ENCODE data around the gene CACFD1. TPM values are rescaled to one million over a fixed set of nuclear protein-coding genes. Genes with fewer than 3 reads are reported as not detected.

The CACFD1 gene
- total and polyA plus RNA-seq, 2 experiments from 2014 or later: 61.7 to 64.0 TPM

GRCh38 chr9:133494636-133495326 is 35.0 kb downstream of the CACFD1 start:
- peaks cover 6% of the 10 kb centered on the region for H3K4me1 ChIP-seq (ENCODE audit: low read depth)

GRCh38 chr9:133495327-133496293 is 35.8 kb downstream of the CACFD1 start:
- no peaks in the 10 kb centered on the region for H3K9me3 ChIP-seq (ENCODE audit: low read depth)
- peaks cover 6% of the 10 kb centered on the region for H3K4me1 ChIP-seq (ENCODE audit: low read depth)
- no peaks in the 10 kb centered on the region for H3K27me3 ChIP-seq
- no peak overlapping the region for H3K27ac ChIP-seq
- no peak for DNase-seq (ENCODE audit: low read depth in 1 of 2, low spot score in 1 of 2)
- H3K36me3 ChIP-seq: no peaks in the 10 kb centered on the region
- TF ChIP-seq CTCF (IDR thresholded peaks at IDR 0.05; ENCODE audit: low read depth, low read length): no peak
- no peak overlapping the region for H3K4me3 ChIP-seq

More at GRCh38 chr9:133494636-133495326, 35.0 kb downstream of the CACFD1 start:
- TF ChIP-seq CTCF (IDR thresholded peaks at IDR 0.05; ENCODE audit: low read depth, low read length): no peak
- H3K27me3 ChIP-seq: no peaks in the 10 kb centered on the region
- no peak overlapping the region for H3K27ac ChIP-seq
- no peaks in the 10 kb centered on the region for H3K9me3 ChIP-seq (ENCODE audit: low read depth)
- no peak for DNase-seq (ENCODE audit: low read depth in 1 of 2, low spot score in 1 of 2)
- H3K36me3 ChIP-seq: no peaks in the 10 kb centered on the region
- H3K4me3 ChIP-seq: no peak overlapping the region

GRCh38 chr9:133496861-133497842 is 37.4 kb downstream of the CACFD1 start:
- DNase-seq (ENCODE audit: low read depth in 1 of 2, low spot score in 1 of 2): no peak
- Histone ChIP-seq H3K4me1 (ENCODE audit: low read depth) (peaks cover 6% of the 10 kb centered on the region), H3K36me3 (no peaks in the 10 kb centered on the region), H3K27ac (no peak overlapping the region), H3K4me3 (no peak overlapping the region), H3K27me3 (no peaks in the 10 kb centered on the region), H3K9me3 (ENCODE audit: low read depth) (no peaks in the 10 kb centered on the region)
- no peak for TF ChIP-seq CTCF (IDR thresholded peaks at IDR 0.05; ENCODE audit: low read depth, low read length)

GRCh38 chr9:133499132-133499891 is 39.5 kb downstream of the CACFD1 start:
- H3K4me1 ChIP-seq (ENCODE audit: low read depth): no peaks in the 10 kb centered on the region
- H3K36me3 ChIP-seq: no peaks in the 10 kb centered on the region
- DNase-seq (ENCODE audit: low read depth in 1 of 2, low spot score in 1 of 2): no peak
- peak; percentile 21 for TF ChIP-seq CTCF (IDR thresholded peaks at IDR 0.05; ENCODE audit: low read depth, low read length)
- no peaks in the 10 kb centered on the region for H3K27me3 ChIP-seq
- no peaks in the 10 kb centered on the region for H3K9me3 ChIP-seq (ENCODE audit: low read depth)
- H3K4me3 ChIP-seq: no peak overlapping the region
- no peak overlapping the region for H3K27ac ChIP-seq

All from cardiac muscle cell (in vitro differentiated cells and primary cell).